MM.1S (cell line): ENCODE results near the gene PLA2G4B.

Source experiments
- DNase-seq: peaks from one replicate; pipeline ENCODE4 v3.0.0-alpha.2; 2015
- H2AFZ ChIP-seq: fragments of 300-600 bp; sonication (generic); 2 replicates; pipeline ENCODE4 v1.6.0; 2016; ENCODE audit warnings: antibody characterized with exemption, low read length
- H3F3A ChIP-seq: fragments of 300-600 bp; sonication (generic); 2 replicates; pipeline ENCODE4 v1.6.1; 2016; ENCODE audit warnings: mild to moderate bottlenecking, antibody characterized with exemption, low read length, moderate library complexity, mixed read lengths; ENCODE audit not compliant: insufficient read depth
- H3K27ac ChIP-seq: fragments of 300-600 bp; sonication (generic); 2 replicates; pipeline ENCODE4 v1.5.1; 2016; ENCODE audit warnings: mild to moderate bottlenecking, low read length
- H3K27me3 ChIP-seq: fragments of 300-600 bp; sonication (generic); replicated peaks from 2 replicates; pipeline ENCODE4 v1.6.0; 2016; ENCODE audit warnings: low read length; ENCODE audit not compliant: insufficient read depth
- H3K36me3 ChIP-seq: fragments of 300-600 bp; sonication (generic); replicated peaks from 2 replicates; pipeline ENCODE4 v1.6.1; 2016; ENCODE audit warnings: mild to moderate bottlenecking, low read length, mixed read lengths; ENCODE audit not compliant: insufficient read depth
- H3K4me1 ChIP-seq: fragments of 300-600 bp; sonication (generic); 2 replicates; pipeline ENCODE4 v1.6.1; 2016; ENCODE audit warnings: low read length, mixed read lengths
- H3K4me2 ChIP-seq: fragments of 300-600 bp; sonication (generic); 2 replicates; pipeline ENCODE4 v1.6.0; 2016; ENCODE audit warnings: low read depth, low read length
- H3K4me3 ChIP-seq: fragments of 300-600 bp; sonication (generic); 2 replicates; pipeline ENCODE4 v1.5.1; 2016; ENCODE audit warnings: low read length, mixed read lengths
- H3K79me2 ChIP-seq: fragments of 300-600 bp; sonication (generic); 2 replicates; pipeline ENCODE4 v1.6.1; 2016; ENCODE audit warnings: mixed run types, low read length, mixed read lengths
- H3K9ac ChIP-seq: fragments of 300-600 bp; sonication (generic); 2 replicates; pipeline ENCODE4 v1.6.1; 2016; ENCODE audit warnings: low read length, mixed read lengths
- H3K9me2 ChIP-seq: fragments of 300-600 bp; sonication (generic); replicated peaks from 2 replicates; pipeline ENCODE4 v1.6.1; 2016; ENCODE audit warnings: mild to moderate bottlenecking, low read length, mixed read lengths; ENCODE audit not compliant: insufficient read depth
- H3K9me3 ChIP-seq: fragments of 300-600 bp; sonication (generic); replicated peaks from 2 replicates; pipeline ENCODE4 v1.6.1; 2016; ENCODE audit warnings: mild to moderate bottlenecking, low read length, mixed read lengths; ENCODE audit not compliant: insufficient read depth
- H4K20me1 ChIP-seq: fragments of 300-600 bp; sonication (generic); 2 replicates; pipeline ENCODE4 v1.6.1; 2016; ENCODE audit warnings: mild to moderate bottlenecking, low read length, moderate library complexity, mixed read lengths; ENCODE audit not compliant: insufficient read depth
- EZH2 ChIP-seq: fragments of 300-600 bp; sonication (generic); optimal IDR thresholded peaks from 2 replicates; pipeline ENCODE3; 2017; ENCODE audit warnings: low read depth, mild to moderate bottlenecking, antibody characterized with exemption, low read length, mixed read lengths
- EZH2phosphoT487 ChIP-seq: fragments of 300-600 bp; sonication (generic); IDR thresholded peaks from 2 replicates; pipeline ENCODE4 v1.6.1; 2018; ENCODE audit warnings: antibody characterized with exemption, low read length
- TF ChIP-seq, protein P1 (sequence below): fragments of 300-600 bp; sonication (generic); IDR thresholded peaks from 2 replicates; pipeline ENCODE4 v1.5.1; 2016; ENCODE audit warnings: antibody characterized with exemption, low read length, mixed read lengths

Gene PLA2G4B

DNA sequence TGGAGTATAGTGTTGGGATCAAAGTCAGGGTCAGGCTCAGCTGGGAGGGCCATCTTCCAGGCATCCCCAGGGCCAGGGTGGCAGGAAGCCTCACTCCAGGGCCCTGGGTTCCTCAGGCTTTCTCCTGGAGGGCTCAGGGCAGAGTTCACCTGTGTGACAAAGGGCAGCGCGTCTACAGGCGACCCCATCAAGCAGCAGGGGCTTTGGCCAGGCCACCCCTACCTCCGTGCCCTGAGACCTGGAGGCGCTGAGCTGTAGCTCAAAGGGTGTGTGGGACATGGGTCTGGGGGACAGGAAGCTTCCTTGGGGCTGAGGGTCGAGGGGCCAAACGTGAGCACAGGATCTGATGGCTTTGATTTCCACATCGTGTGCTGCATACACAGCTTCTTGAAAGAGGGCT, 42.4 kb downstream of the PLA2G4B start:
- no peaks in the 10 kb centered on the region for H3F3A ChIP-seq
- peaks cover 4% of the 10 kb centered on the region; the same call in 1 of the 2 replicates for H3K27me3 ChIP-seq
- TF ChIP-seq EZH2phosphoT487: no peak
- TF ChIP-seq, protein P1, sequence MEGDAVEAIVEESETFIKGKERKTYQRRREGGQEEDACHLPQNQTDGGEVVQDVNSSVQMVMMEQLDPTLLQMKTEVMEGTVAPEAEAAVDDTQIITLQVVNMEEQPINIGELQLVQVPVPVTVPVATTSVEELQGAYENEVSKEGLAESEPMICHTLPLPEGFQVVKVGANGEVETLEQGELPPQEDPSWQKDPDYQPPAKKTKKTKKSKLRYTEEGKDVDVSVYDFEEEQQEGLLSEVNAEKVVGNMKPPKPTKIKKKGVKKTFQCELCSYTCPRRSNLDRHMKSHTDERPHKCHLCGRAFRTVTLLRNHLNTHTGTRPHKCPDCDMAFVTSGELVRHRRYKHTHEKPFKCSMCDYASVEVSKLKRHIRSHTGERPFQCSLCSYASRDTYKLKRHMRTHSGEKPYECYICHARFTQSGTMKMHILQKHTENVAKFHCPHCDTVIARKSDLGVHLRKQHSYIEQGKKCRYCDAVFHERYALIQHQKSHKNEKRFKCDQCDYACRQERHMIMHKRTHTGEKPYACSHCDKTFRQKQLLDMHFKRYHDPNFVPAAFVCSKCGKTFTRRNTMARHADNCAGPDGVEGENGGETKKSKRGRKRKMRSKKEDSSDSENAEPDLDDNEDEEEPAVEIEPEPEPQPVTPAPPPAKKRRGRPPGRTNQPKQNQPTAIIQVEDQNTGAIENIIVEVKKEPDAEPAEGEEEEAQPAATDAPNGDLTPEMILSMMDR: no peak
- TF ChIP-seq EZH2: no peak
- H2AFZ ChIP-seq: no peak overlapping the region
- H4K20me1 ChIP-seq: no peaks in the 10 kb centered on the region
- no peak overlapping the region for H3K4me3 ChIP-seq
- H3K4me2 ChIP-seq: no peak overlapping the region
- H3K4me1 ChIP-seq: no peaks in the 10 kb centered on the region
- no peaks in the 10 kb centered on the region for H3K9me3 ChIP-seq
- H3K36me3 ChIP-seq: no peaks in the 10 kb centered on the region
- no peak for DNase-seq
- no peaks in the 10 kb centered on the region for H3K9me2 ChIP-seq
- no peak overlapping the region for H3K9ac ChIP-seq
- no peak overlapping the region for H3K27ac ChIP-seq
- no peaks in the 10 kb centered on the region for H3K79me2 ChIP-seq

DNA sequence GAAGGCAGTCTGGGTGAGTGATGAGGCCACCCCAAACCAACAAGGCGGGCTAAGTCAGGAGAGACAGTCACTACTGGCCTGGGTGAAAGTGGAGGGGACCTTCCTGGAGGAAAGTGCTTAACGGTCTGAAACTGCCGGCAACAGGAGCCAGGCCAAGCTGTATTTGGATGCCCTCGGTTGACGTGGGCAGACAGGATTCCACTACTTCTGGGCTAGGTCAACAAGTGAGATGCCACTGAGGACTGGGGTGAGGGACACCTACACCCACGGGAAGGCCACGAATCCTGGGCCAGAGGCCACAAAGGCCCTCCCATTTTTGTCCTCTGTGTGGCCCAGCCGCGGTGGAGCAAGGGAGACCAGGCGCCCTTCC, 42.9 kb downstream of the PLA2G4B start:
- TF ChIP-seq, protein P1: no peak
- TF ChIP-seq EZH2phosphoT487 (no peak), EZH2 (no peak)
- Histone ChIP-seq H3K4me1 (no peaks in the 10 kb centered on the region), H3K9me2 (no peaks in the 10 kb centered on the region), H3K4me2 (no peak overlapping the region), H3K4me3 (no peak overlapping the region), H3K9ac (no peak overlapping the region), H3K27me3 (no peaks in the 10 kb centered on the region; the same call in 1 of the 2 replicates), H2AFZ (no peak overlapping the region), H3K9me3 (no peaks in the 10 kb centered on the region), H3F3A (no peaks in the 10 kb centered on the region), H3K27ac (no peak overlapping the region), H3K79me2 (no peaks in the 10 kb centered on the region), H3K36me3 (no peaks in the 10 kb centered on the region), H4K20me1 (no peaks in the 10 kb centered on the region)
- no peak for DNase-seq

DNA sequence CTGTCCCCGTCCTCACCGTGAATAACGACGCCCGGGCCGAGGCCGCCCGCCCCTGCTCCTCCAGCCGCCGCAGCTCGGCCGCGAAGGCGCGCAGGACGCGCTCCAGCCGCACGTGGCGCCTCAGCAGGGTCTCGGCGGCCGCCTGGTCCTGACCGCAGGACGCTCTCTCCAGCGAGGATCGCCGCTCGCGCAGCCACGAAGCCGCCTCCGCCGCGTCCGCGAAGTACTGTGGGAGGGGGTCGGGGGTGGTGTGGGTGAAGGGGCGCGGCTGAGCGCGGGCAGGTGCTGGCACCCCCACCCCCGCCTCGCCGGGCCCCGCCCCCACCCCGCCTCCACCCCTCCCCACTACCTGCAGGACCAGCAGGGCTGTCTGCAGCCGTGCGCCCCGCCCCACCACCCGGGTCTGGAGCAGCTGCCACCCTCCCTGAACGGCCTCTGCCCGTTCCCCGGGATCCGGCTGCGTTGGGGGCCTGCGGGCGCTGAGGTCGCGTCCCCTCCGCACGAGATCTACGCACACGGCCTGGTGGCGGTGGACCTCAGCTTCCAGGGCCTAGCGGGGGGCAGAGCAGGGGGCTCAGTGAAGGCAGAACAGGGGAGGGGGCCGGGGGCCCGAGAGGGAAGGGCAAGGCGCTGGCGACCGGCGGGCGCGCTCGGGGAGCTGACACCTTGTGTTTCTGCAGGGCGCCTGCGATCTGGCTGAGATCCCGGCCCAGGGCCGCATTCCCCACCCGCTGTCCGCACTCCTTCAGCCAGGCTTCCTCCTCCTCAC, 43.5 kb downstream of the PLA2G4B start:
- Histone ChIP-seq H2AFZ (no peak overlapping the region), H3K4me1 (no peaks in the 10 kb centered on the region), H4K20me1 (no peaks in the 10 kb centered on the region), H3K9ac (no peak overlapping the region), H3F3A (no peaks in the 10 kb centered on the region), H3K27ac (no peak overlapping the region), H3K27me3 (no peaks in the 10 kb centered on the region; the same call in 1 of the 2 replicates), H3K4me3 (no peak overlapping the region), H3K36me3 (no peaks in the 10 kb centered on the region), H3K9me2 (no peaks in the 10 kb centered on the region), H3K4me2 (no peak overlapping the region), H3K9me3 (no peaks in the 10 kb centered on the region), H3K79me2 (no peaks in the 10 kb centered on the region)
- DNase-seq: no peak
- no peak for TF ChIP-seq EZH2
- no peak for TF ChIP-seq EZH2phosphoT487
- TF ChIP-seq, protein P1: no peak
